Hepatocyte (in vitro differentiated cells): ENCODE data around the gene CPZ.

ENCODE experiments used
- EZH2phosphoT487 ChIP-seq: fragments of 200-600 bp; sonication (generic); IDR thresholded peaks from one replicate; pipeline ENCODE4 v1.6.1; 2018; ENCODE audit warnings: antibody characterized with exemption, mild to moderate bottlenecking, low read depth, moderate library complexity; ENCODE audit not compliant: unreplicated experiment, severe bottlenecking
- TF ChIP-seq, protein P1 (sequence below): fragments of 200-600 bp; sonication (generic); IDR thresholded peaks from 2 replicates; pipeline ENCODE4 v1.5.1; 2016; ENCODE audit warnings: antibody characterized with exemption, mild to moderate bottlenecking; ENCODE audit not compliant: poor library complexity

DNA sequence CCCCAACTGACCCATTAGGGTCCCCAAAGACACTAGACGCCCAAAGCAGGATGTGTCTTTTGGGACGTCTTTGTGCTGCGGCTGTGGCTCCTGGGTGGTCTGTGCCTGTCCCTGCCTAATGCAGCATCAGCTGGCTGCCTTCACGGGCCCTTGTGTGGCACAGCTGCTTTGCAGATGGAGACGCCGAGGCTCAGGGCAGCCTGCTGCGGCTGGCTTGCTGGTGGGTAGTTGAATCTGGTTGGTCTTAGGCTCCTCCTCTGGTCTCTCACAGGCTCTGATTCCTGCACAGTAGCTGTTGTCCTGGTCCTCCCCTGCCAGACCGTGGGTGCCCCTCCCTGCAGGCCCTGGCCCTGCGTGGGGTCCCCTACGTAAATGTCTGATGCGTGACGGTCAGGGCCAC is 8.1 kb downstream of the CPZ start:
- no peak for TF ChIP-seq EZH2phosphoT487
- TF ChIP-seq, protein P1, sequence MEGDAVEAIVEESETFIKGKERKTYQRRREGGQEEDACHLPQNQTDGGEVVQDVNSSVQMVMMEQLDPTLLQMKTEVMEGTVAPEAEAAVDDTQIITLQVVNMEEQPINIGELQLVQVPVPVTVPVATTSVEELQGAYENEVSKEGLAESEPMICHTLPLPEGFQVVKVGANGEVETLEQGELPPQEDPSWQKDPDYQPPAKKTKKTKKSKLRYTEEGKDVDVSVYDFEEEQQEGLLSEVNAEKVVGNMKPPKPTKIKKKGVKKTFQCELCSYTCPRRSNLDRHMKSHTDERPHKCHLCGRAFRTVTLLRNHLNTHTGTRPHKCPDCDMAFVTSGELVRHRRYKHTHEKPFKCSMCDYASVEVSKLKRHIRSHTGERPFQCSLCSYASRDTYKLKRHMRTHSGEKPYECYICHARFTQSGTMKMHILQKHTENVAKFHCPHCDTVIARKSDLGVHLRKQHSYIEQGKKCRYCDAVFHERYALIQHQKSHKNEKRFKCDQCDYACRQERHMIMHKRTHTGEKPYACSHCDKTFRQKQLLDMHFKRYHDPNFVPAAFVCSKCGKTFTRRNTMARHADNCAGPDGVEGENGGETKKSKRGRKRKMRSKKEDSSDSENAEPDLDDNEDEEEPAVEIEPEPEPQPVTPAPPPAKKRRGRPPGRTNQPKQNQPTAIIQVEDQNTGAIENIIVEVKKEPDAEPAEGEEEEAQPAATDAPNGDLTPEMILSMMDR = no peak
